GM10248 (cell line): ENCODE data around the gene CEP76.
"Not testable (repeated sequence)": the region's sequence is repeated elsewhere in the genome, so short reads cannot be mapped to it uniquely, and the experiment has no call there.

Source experiments
- CTCF ChIA-PET: fragments of 300-600 bp; sonication (Branson Sonifier 250); formaldehyde crosslinking; extraction: SDS; loops from one replicate; lab custom pipeline; 2021; ENCODE audit warnings: antibody characterized with exemption; lab: Yijun Ruan, JAX
- POLR2A ChIA-PET: fragments of 350-650 bp; sonication (Branson Sonifier 250); formaldehyde crosslinking; extraction: SDS; loops from one replicate; lab custom pipeline; 2020; ENCODE audit warnings: antibody characterized with exemption; lab: Yijun Ruan, JAX
- DNase-seq: peaks from one replicate; pipeline ENCODE4 v3.0.0; 2012; ENCODE audit errors: extremely low spot score
- CTCF ChIP-seq: IDR thresholded peaks from 2 replicates; pipeline ENCODE4 v1.5.1; 2012; ENCODE audit warnings: mild to moderate bottlenecking, low read depth; ENCODE audit errors: extremely low read depth, missing control alignments, control extremely low read depth

The CEP76 gene

GRCh38 chr18:12654971-12655370, 47.6 kb downstream of the CEP76 start:
- no peak for DNase-seq
- POLR2A ChIA-PET, result no interaction called here
- no peak for TF ChIP-seq CTCF
- CTCF ChIA-PET, result interaction anchor here (1.5 kb wide), 1 partner anchor 18 kb away, joined by 4 read pairs; no protein-coding TSS in a partner anchor

- DNase-seq, result no peak
- CTCF ChIA-PET, result no interaction called here
- no peak for TF ChIP-seq CTCF
- POLR2A ChIA-PET, result no interaction called here
These were observed 49.6 kb downstream of the CEP76 start for GRCh38 chr18:12652861-12653401.

DNA sequence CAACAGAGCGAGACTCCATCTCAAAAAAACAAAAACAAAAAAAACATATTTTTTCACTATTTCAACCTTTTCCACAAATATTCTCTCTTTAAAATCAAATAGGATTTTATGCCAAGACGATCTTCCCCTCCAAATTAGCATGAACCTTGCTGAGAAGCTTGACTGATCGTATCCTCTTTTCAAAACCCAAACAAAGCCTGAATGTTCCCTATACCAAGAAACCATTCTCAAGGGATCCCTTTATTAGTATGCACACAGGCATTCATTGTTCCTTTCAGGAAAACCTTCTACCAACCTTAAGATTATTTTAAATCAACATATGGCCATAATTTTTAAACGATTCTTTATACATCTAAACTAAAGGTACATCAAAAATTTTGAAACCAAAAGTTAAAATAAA, 50.9 kb downstream of the CEP76 start:
- DNase-seq, result no peak
- TF ChIP-seq CTCF, result no peak
- ChIA-PET CTCF (no interaction called here), POLR2A (no interaction called here)

- no peak for TF ChIP-seq CTCF
- DNase-seq, result no peak
- ChIA-PET POLR2A (no interaction called here), CTCF (no interaction called here)
These were observed 54.8 kb downstream of the CEP76 start for GRCh38 chr18:12647773-12648172.

DNA sequence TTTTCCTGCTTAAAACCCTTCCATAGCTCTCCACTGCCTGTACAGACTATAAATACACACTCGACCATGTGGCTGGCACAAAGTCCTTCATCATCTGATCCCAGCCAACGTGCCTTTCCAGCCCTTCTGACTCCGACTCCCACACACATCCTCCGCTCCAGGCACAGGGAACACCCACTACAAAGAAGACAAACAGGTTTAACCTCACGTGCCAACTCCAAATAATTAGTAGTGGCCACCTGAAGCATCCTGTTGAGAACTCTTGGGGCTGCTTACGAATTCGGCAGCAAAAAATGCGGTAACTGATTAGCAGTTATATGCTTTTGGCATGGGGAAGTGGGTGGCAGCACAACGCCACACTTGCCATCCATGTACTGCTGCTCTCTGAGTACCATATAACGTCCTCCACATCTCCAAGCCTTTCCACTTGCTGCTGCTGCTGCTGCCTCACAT, 56.7 kb downstream of the CEP76 start:
- CTCF ChIA-PET, result interaction anchor here (1.0 kb wide), 1 partner anchor 168 kb away, joined by 3 read pairs; no protein-coding TSS in a partner anchor
- no peak for TF ChIP-seq CTCF
- no peak for DNase-seq
- POLR2A ChIA-PET, result no interaction called here

DNA sequence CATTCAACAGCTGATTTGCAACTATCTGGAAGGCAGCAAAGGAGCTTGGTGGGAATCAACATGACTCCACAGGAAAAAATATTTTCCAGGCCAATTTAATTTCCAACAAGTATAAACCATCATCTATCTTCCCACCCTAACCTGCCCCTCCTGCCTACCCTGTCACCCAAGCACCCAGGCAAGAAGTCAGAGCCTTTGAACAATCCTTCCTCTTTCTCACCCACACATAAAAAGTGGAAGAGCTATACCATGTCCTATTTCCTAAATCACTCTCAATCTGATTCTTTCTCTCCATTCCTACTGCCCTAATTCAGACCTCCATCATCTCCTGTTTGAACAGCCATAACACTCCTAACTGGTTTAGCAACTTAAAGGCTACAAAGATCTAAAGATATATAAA, 57.3 kb downstream of the CEP76 start:
- POLR2A ChIA-PET, result interaction anchor here (0.6 kb wide), 1 partner anchor 22 kb away, joined by 4 read pairs; no protein-coding TSS in a partner anchor
- TF ChIP-seq CTCF, result no peak
- no peak for DNase-seq
- CTCF ChIA-PET, result interaction anchor here (0.8 to 1.0 kb wide), 2 partner anchors 10 to 168 kb away, joined by 3 read pairs; no protein-coding TSS in a partner anchor

GRCh38 chr18:12643756-12644155, 58.8 kb downstream of the CEP76 start:
- CTCF ChIA-PET, result interaction anchor here (1.4 to 2.5 kb wide), 2 partner anchors 15 to 315 kb away, joined by 3 to 8 read pairs; partner anchors contain the start of gene SPIRE1
- POLR2A ChIA-PET, DNase-seq: not testable (repeated sequence)
